Measurements from ENCODE around the gene TMEM121. TPM values are rescaled to one million over a fixed set of nuclear protein-coding genes. Genes with fewer than 3 reads are reported as not detected.
"Not testable (repeated sequence)": the region's sequence is repeated elsewhere in the genome, so short reads cannot be mapped to it uniquely, and the experiment has no call there.

Gene TMEM121
- polyA plus RNA-seq, 1 donor (not counting 4 experiments of a cell fraction or from before 2014, with no cell fraction given) = 0.18 TPM

- FAIRE-seq; H4K20me1 ChIP-seq (ENCODE audit: control insufficient read depth, extremely low read depth, insufficient read depth, low read length); H3K27ac ChIP-seq (ENCODE audit: control insufficient read depth, insufficient read depth, low read length); DNase-seq (ENCODE audit: low read depth, low spot score); H3K4me1 ChIP-seq (ENCODE audit: control insufficient read depth, extremely low read depth, insufficient read depth, low read length); dilution Hi-C loops (cut with MboI; ENCODE audit: extremely low pct_ligation_motif_present, low sequenced_read_pairs); H3K9me3 ChIP-seq (ENCODE audit: control insufficient read depth, low read depth, low read length); H2AFZ ChIP-seq (ENCODE audit: control insufficient read depth, low read length); H3K4me2 ChIP-seq (ENCODE audit: control insufficient read depth, extremely low read depth, insufficient read depth, low read depth, low read length); H3K9ac ChIP-seq (ENCODE audit: control insufficient read depth, extremely low read depth, insufficient read depth, low read length); H3K36me3 ChIP-seq (ENCODE audit: control insufficient read depth in 2 of 2, extremely low read depth in 1 of 2, insufficient read depth in 2 of 2, low read length in 2 of 2); H3K79me2 ChIP-seq (ENCODE audit: control insufficient read depth, insufficient read depth, low read length); H3K4me3 ChIP-seq (ENCODE audit: control insufficient read depth in 2 of 3, extremely low read depth in 1 of 3, insufficient read depth in 2 of 3, low read depth in 1 of 3, low read length in 3 of 3); H3K27me3 ChIP-seq (ENCODE audit: control insufficient read depth, extremely low read depth, insufficient read depth, low read length); H3K9me1 ChIP-seq (ENCODE audit: control insufficient read depth, extremely low read depth, insufficient read depth, low read length): not testable (repeated sequence)
These were observed 45.7 kb downstream of the TMEM121 start for GRCh38 chr14:105572063-105572462.

GRCh38 chr14:105573841-105574240, 47.5 kb downstream of the TMEM121 start:
- FAIRE-seq; H3K9me3 ChIP-seq (ENCODE audit: control insufficient read depth, low read depth, low read length); H3K79me2 ChIP-seq (ENCODE audit: control insufficient read depth, insufficient read depth, low read length); H3K4me3 ChIP-seq (ENCODE audit: control insufficient read depth in 2 of 3, extremely low read depth in 1 of 3, insufficient read depth in 2 of 3, low read depth in 1 of 3, low read length in 3 of 3); H3K4me2 ChIP-seq (ENCODE audit: control insufficient read depth, extremely low read depth, insufficient read depth, low read depth, low read length); H3K9ac ChIP-seq (ENCODE audit: control insufficient read depth, extremely low read depth, insufficient read depth, low read length); H4K20me1 ChIP-seq (ENCODE audit: control insufficient read depth, extremely low read depth, insufficient read depth, low read length); dilution Hi-C loops (cut with MboI; ENCODE audit: extremely low pct_ligation_motif_present, low sequenced_read_pairs); H3K4me1 ChIP-seq (ENCODE audit: control insufficient read depth, extremely low read depth, insufficient read depth, low read length); H3K27me3 ChIP-seq (ENCODE audit: control insufficient read depth, extremely low read depth, insufficient read depth, low read length); H3K36me3 ChIP-seq (ENCODE audit: control insufficient read depth in 2 of 2, extremely low read depth in 1 of 2, insufficient read depth in 2 of 2, low read length in 2 of 2); H3K9me1 ChIP-seq (ENCODE audit: control insufficient read depth, extremely low read depth, insufficient read depth, low read length); DNase-seq (ENCODE audit: low read depth, low spot score); H3K27ac ChIP-seq (ENCODE audit: control insufficient read depth, insufficient read depth, low read length); H2AFZ ChIP-seq (ENCODE audit: control insufficient read depth, low read length): not testable (repeated sequence)

- H2AFZ ChIP-seq (ENCODE audit: control insufficient read depth, low read length); H3K4me3 ChIP-seq (ENCODE audit: control insufficient read depth in 2 of 3, extremely low read depth in 1 of 3, insufficient read depth in 2 of 3, low read depth in 1 of 3, low read length in 3 of 3); DNase-seq (ENCODE audit: low read depth, low spot score); H3K4me1 ChIP-seq (ENCODE audit: control insufficient read depth, extremely low read depth, insufficient read depth, low read length); H3K4me2 ChIP-seq (ENCODE audit: control insufficient read depth, extremely low read depth, insufficient read depth, low read depth, low read length); H3K9ac ChIP-seq (ENCODE audit: control insufficient read depth, extremely low read depth, insufficient read depth, low read length); FAIRE-seq; H3K79me2 ChIP-seq (ENCODE audit: control insufficient read depth, insufficient read depth, low read length); H4K20me1 ChIP-seq (ENCODE audit: control insufficient read depth, extremely low read depth, insufficient read depth, low read length); H3K9me1 ChIP-seq (ENCODE audit: control insufficient read depth, extremely low read depth, insufficient read depth, low read length); H3K27ac ChIP-seq (ENCODE audit: control insufficient read depth, insufficient read depth, low read length); H3K9me3 ChIP-seq (ENCODE audit: control insufficient read depth, low read depth, low read length); H3K27me3 ChIP-seq (ENCODE audit: control insufficient read depth, extremely low read depth, insufficient read depth, low read length); dilution Hi-C loops (cut with MboI; ENCODE audit: extremely low pct_ligation_motif_present, low sequenced_read_pairs); H3K36me3 ChIP-seq (ENCODE audit: control insufficient read depth in 2 of 2, extremely low read depth in 1 of 2, insufficient read depth in 2 of 2, low read length in 2 of 2): not testable (repeated sequence)
These were observed 48.0 kb downstream of the TMEM121 start for GRCh38 chr14:105574411-105574810.

- H4K20me1 ChIP-seq (ENCODE audit: control insufficient read depth, extremely low read depth, insufficient read depth, low read length); H3K9me3 ChIP-seq (ENCODE audit: control insufficient read depth, low read depth, low read length); H3K9ac ChIP-seq (ENCODE audit: control insufficient read depth, extremely low read depth, insufficient read depth, low read length); H3K4me3 ChIP-seq (ENCODE audit: control insufficient read depth in 2 of 3, extremely low read depth in 1 of 3, insufficient read depth in 2 of 3, low read depth in 1 of 3, low read length in 3 of 3); H3K27ac ChIP-seq (ENCODE audit: control insufficient read depth, insufficient read depth, low read length); H3K4me1 ChIP-seq (ENCODE audit: control insufficient read depth, extremely low read depth, insufficient read depth, low read length); H3K4me2 ChIP-seq (ENCODE audit: control insufficient read depth, extremely low read depth, insufficient read depth, low read depth, low read length); H3K36me3 ChIP-seq (ENCODE audit: control insufficient read depth in 2 of 2, extremely low read depth in 1 of 2, insufficient read depth in 2 of 2, low read length in 2 of 2); H2AFZ ChIP-seq (ENCODE audit: control insufficient read depth, low read length); H3K79me2 ChIP-seq (ENCODE audit: control insufficient read depth, insufficient read depth, low read length); FAIRE-seq; DNase-seq (ENCODE audit: low read depth, low spot score); H3K27me3 ChIP-seq (ENCODE audit: control insufficient read depth, extremely low read depth, insufficient read depth, low read length); dilution Hi-C loops (cut with MboI; ENCODE audit: extremely low pct_ligation_motif_present, low sequenced_read_pairs); H3K9me1 ChIP-seq (ENCODE audit: control insufficient read depth, extremely low read depth, insufficient read depth, low read length): not testable (repeated sequence)
These were observed 48.8 kb downstream of the TMEM121 start for GRCh38 chr14:105575016-105575700.

Data from keratinocyte (primary cell).